ENCODE results near the gene ERBB4.
"Not testable (repeated sequence)": the region's sequence is repeated elsewhere in the genome, so short reads cannot be mapped to it uniquely, and the experiment has no call there.

The ERBB4 gene

GRCh38 chr2:212193803-212194202 is 344.8 kb downstream of the ERBB4 start:
- DNase-seq: no peak

GRCh38 chr2:212193056-212193455 is 345.5 kb downstream of the ERBB4 start:
- DNase-seq: no peak

- not testable (repeated sequence) for DNase-seq
These were observed 347.2 kb downstream of the ERBB4 start for GRCh38 chr2:212191438-212191837.

GRCh38 chr2:212186166-212186565 is 352.4 kb downstream of the ERBB4 start:
- no peak for DNase-seq

GRCh38 chr2:212181646-212182045 is 357.0 kb downstream of the ERBB4 start:
- DNase-seq: no peak

GRCh38 chr2:212180408-212181083 is 358.1 kb downstream of the ERBB4 start:
- no peak for DNase-seq

GRCh38 chr2:212177724-212178123 is 360.9 kb downstream of the ERBB4 start:
- no peak for DNase-seq

- DNase-seq: no peak
These were observed 362.5 kb downstream of the ERBB4 start for GRCh38 chr2:212176151-212176550.

GRCh38 chr2:212173756-212174510 is 364.7 kb downstream of the ERBB4 start:
- no peak for DNase-seq

GRCh38 chr2:212173331-212173730 is 365.3 kb downstream of the ERBB4 start:
- no peak for DNase-seq

GRCh38 chr2:212170382-212170781 is 368.2 kb downstream of the ERBB4 start:
- no peak for DNase-seq

- DNase-seq: no peak
These were observed 380.5 kb downstream of the ERBB4 start for GRCh38 chr2:212158081-212158480.

- DNase-seq: no peak
These were observed 381.6 kb downstream of the ERBB4 start for GRCh38 chr2:212157012-212157411.

GRCh38 chr2:212156088-212156487 is 382.5 kb downstream of the ERBB4 start:
- no peak for DNase-seq

- no peak for DNase-seq
These were observed 384.1 kb downstream of the ERBB4 start for GRCh38 chr2:212154477-212154878.

- DNase-seq: no peak
These were observed 384.7 kb downstream of the ERBB4 start for GRCh38 chr2:212153923-212154322.

GRCh38 chr2:212147921-212148513 is 390.6 kb downstream of the ERBB4 start:
- DNase-seq: no peak

- no peak for DNase-seq
These were observed 392.2 kb downstream of the ERBB4 start for GRCh38 chr2:212146416-212146815.

- no peak for DNase-seq
These were observed 393.5 kb downstream of the ERBB4 start for GRCh38 chr2:212145121-212145520.

GRCh38 chr2:212142631-212143030 is 396.0 kb downstream of the ERBB4 start:
- no peak for DNase-seq

- DNase-seq: no peak
These were observed 397.1 kb downstream of the ERBB4 start for GRCh38 chr2:212141499-212141898.

GRCh38 chr2:212136216-212136795 is 402.3 kb downstream of the ERBB4 start:
- DNase-seq: no peak

GRCh38 chr2:212135739-212136138 is 402.9 kb downstream of the ERBB4 start:
- DNase-seq: no peak

- DNase-seq: no peak
These were observed 405.3 kb downstream of the ERBB4 start for GRCh38 chr2:212133337-212133736.
